ENCODE measurements around the gene TBC1D4. TPM values are rescaled to one million over a fixed set of nuclear protein-coding genes. Genes with fewer than 3 reads are reported as not detected.

TBC1D4 gene
- total and polyA plus RNA-seq, 9 donors: 26.2 to 91.3 (median 52.6) TPM

DNA sequence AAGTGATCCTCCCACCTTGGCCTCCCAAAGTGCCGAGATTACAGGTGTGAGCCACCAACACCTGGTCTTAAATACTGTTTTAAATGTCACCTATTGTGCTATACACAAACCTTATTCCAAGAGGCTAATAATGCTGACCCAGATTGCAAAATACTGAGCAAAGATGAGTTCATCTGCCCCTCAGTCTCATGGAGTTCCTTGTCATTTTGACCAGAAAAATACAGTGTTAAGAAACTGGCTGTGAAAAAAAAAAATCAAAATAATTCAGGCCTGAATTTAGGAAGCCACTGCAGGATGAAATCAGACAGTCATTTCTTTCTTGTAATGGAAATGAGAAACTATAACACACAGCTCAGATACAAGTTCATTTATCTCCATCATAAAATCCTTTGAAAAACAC, 59.9 kb downstream of the TBC1D4 start:
- Histone ChIP-seq H3K9me3 (no peaks in the 10 kb centered on the region), H3K27ac (no peak overlapping the region), H3K27me3 (no peaks in the 10 kb centered on the region), H3K36me3 (no peaks in the 10 kb centered on the region), H3K4me1 (ENCODE audit: insufficient read depth) (peaks cover 8% of the 10 kb centered on the region), H3K4me3 (no peak overlapping the region)
- WGBS, 3 donors: 94 to 98% (median 97%) methylated on average over 1 of the region's 1 CpG
- no peak for DNase-seq
- intact Hi-C loops (cut with DNase I): no loop called here
- TF ChIP-seq POLR2A (IDR thresholded peaks at IDR 0.05): no peak
- TF ChIP-seq, protein P1, sequence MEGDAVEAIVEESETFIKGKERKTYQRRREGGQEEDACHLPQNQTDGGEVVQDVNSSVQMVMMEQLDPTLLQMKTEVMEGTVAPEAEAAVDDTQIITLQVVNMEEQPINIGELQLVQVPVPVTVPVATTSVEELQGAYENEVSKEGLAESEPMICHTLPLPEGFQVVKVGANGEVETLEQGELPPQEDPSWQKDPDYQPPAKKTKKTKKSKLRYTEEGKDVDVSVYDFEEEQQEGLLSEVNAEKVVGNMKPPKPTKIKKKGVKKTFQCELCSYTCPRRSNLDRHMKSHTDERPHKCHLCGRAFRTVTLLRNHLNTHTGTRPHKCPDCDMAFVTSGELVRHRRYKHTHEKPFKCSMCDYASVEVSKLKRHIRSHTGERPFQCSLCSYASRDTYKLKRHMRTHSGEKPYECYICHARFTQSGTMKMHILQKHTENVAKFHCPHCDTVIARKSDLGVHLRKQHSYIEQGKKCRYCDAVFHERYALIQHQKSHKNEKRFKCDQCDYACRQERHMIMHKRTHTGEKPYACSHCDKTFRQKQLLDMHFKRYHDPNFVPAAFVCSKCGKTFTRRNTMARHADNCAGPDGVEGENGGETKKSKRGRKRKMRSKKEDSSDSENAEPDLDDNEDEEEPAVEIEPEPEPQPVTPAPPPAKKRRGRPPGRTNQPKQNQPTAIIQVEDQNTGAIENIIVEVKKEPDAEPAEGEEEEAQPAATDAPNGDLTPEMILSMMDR (IDR thresholded peaks at IDR 0.05): no peak

DNA sequence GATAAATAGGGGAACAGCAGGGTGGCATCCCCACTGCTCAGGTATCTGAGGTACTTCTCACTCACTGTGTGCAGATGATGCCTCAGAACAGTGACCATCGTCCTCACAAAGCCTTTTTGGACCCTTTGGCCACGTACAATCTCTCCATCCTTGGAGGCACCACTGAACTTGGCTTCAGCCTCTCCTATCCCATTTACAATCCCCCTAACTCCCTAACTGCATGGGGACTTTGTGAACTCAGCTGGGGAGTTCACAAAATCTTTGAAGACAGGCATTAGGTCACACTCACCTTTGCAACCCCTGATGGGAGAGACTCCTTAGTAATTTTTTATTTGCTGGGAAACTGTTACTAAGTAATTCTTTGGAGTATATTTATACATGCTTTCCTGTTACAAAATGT, 60.8 kb downstream of the TBC1D4 start:
- intact Hi-C loops (cut with DNase I): no loop called here

DNA sequence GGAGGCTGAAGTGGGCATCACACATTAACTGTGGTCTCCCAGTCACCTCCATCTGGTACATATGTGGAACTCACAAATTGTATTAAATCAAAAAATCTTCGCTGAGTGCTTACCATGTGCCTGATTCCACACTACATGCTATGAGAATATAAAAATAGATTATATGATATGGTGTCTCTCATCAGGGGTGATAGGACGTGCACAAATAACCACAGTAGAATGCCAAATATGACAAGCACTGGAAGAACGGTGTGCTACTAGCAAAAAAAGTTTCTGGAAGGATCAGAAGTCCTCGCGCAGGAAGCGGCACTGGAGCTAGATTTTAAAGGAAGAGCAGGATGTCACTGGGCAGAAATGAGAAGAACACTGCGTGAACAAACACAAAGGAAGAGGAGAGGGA, 62.3 kb downstream of the TBC1D4 start:
- Histone ChIP-seq H3K27me3 (no peaks in the 10 kb centered on the region), H3K36me3 (no peaks in the 10 kb centered on the region), H3K4me1 (ENCODE audit: insufficient read depth) (peaks cover 18% of the 10 kb centered on the region), H3K9me3 (no peaks in the 10 kb centered on the region), H3K27ac (no peak overlapping the region), H3K4me3 (no peak overlapping the region)
- intact Hi-C loops (cut with DNase I): no loop called here
- DNase-seq: no peak
- TF ChIP-seq EP300 (IDR thresholded peaks at IDR 0.05) (no peak), POLR2A (IDR thresholded peaks at IDR 0.05) (no peak)
- TF ChIP-seq, protein P1 (IDR thresholded peaks at IDR 0.05): no peak
- WGBS, 3 donors: 85 to 91% (median 88%) methylated on average over 7 of the region's 7 CpGs

More for the DNA sequence above, 60.8 kb downstream of the TBC1D4 start:
- Histone ChIP-seq H3K4me3 (no peak overlapping the region), H3K4me1 (ENCODE audit: insufficient read depth) (peaks cover 14% of the 10 kb centered on the region), H3K27ac (no peak overlapping the region), H3K27me3 (no peaks in the 10 kb centered on the region), H3K9me3 (no peaks in the 10 kb centered on the region), H3K36me3 (no peaks in the 10 kb centered on the region)
- DNase-seq: no peak
- WGBS, 3 donors: 69 to 91% (median 84%) methylated on average over 2 of the region's 2 CpGs
- TF ChIP-seq EP300 (IDR thresholded peaks at IDR 0.05) (no peak), POLR2A (IDR thresholded peaks at IDR 0.05) (no peak)
- TF ChIP-seq, protein P1 (IDR thresholded peaks at IDR 0.05): no peak

DNA sequence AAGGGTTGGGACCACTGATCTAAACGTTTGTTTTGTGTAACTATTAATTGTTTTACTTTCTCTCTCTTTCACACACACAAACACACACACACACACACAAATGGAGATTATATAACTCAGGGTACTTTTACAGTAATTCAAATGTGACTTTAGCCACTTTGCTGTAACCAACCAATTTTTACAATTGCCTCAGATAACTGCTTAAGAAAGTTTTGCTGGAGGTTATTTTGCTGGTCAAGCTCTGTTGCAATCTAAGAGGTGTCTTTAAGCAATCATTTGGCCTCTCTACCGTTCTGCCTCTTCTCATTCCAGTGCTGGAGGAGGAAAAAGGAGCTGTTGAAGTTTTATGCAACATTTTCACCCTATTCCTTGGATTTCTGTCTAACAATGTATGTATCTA, 63.0 kb downstream of the TBC1D4 start:
- 31 to 41% (median 39%) methylated on average over 2 of the region's 2 CpGs for WGBS, 3 donors
- TF ChIP-seq POLR2A (IDR thresholded peaks at IDR 0.05) (no peak), EP300 (IDR thresholded peaks at IDR 0.05) (no peak)
- TF ChIP-seq, protein P1 (IDR thresholded peaks at IDR 0.05): no peak
- H3K4me1 ChIP-seq (ENCODE audit: insufficient read depth): peaks cover 23% of the 10 kb centered on the region
- H3K36me3 ChIP-seq: no peaks in the 10 kb centered on the region
- no peak for DNase-seq
- H3K9me3 ChIP-seq: no peaks in the 10 kb centered on the region
- no peak overlapping the region for H3K27ac ChIP-seq
- H3K27me3 ChIP-seq: no peaks in the 10 kb centered on the region
- no peak overlapping the region for H3K4me3 ChIP-seq
- intact Hi-C loops (cut with DNase I): no loop called here
